Astrocyte (in vitro differentiated cells and primary cell): ENCODE results near the gene ACACA. TPM values are rescaled to one million over a fixed set of nuclear protein-coding genes. Genes with fewer than 3 reads are reported as not detected.

Experiments used
- DNase-seq: peaks from one replicate; pipeline ENCODE4 v3.0.0-alpha.2; 2010; ENCODE audit warnings: low read depth
- FAIRE-seq: peaks from 2 replicates; lab custom pipeline; 2011; peaks lifted over from hg19 to GRCh38; lab: Jason Lieb, UNC
- H2AFZ ChIP-seq: 2 replicates; pipeline ENCODE4 v1.6.0; 2012; ENCODE audit warnings: low read depth, low read length, inconsistent platforms
- H3K27ac ChIP-seq: 2 replicates; pipeline ENCODE4 v1.5.1; 2011; ENCODE audit warnings: low read depth, low read length, inconsistent platforms
- H3K27me3 ChIP-seq: 2 replicates; pipeline ENCODE4 v1.6.0; 2011; ENCODE audit warnings: low read length, inconsistent platforms; ENCODE audit not compliant: insufficient read depth
- H3K36me3 ChIP-seq: 2 replicates; pipeline ENCODE4 v1.5.1; 2011; ENCODE audit warnings: low read length, inconsistent platforms; ENCODE audit not compliant: insufficient read depth
- H3K4me1 ChIP-seq: 2 replicates; pipeline ENCODE4 v1.5.1; 2011; ENCODE audit warnings: low read length, inconsistent platforms; ENCODE audit not compliant: insufficient read depth
- H3K4me2 ChIP-seq: 2 replicates; pipeline ENCODE4 v1.6.0; 2012; ENCODE audit warnings: low read length, inconsistent platforms
- H3K4me3 ChIP-seq: 2 replicates; pipeline ENCODE4 v1.5.1; 2011; ENCODE audit warnings: low read depth, mild to moderate bottlenecking, low read length, inconsistent platforms; ENCODE audit not compliant: insufficient read depth
- H3K79me2 ChIP-seq: 2 replicates; pipeline ENCODE4 v1.6.0; 2012; ENCODE audit warnings: mild to moderate bottlenecking, low read length, inconsistent platforms; ENCODE audit not compliant: insufficient read depth
- H3K9ac ChIP-seq: 2 replicates; pipeline ENCODE4 v1.6.0; 2012; ENCODE audit warnings: mild to moderate bottlenecking, low read length, inconsistent platforms
- H3K9me3 ChIP-seq: 2 replicates; pipeline ENCODE4 v1.5.1; 2012; ENCODE audit warnings: low read depth, mild to moderate bottlenecking, low read length, inconsistent platforms; ENCODE audit not compliant: insufficient read depth
- H4K20me1 ChIP-seq: 2 replicates; pipeline ENCODE4 v1.6.0; 2012; ENCODE audit warnings: low read length, inconsistent platforms; ENCODE audit not compliant: insufficient read depth
- H3K27ac Mint-ChIP-seq: one replicate; pipeline ENCODE4 v1.8.0; 2021; ENCODE audit warnings: mild to moderate bottlenecking, mixed read lengths; ENCODE audit not compliant: unreplicated experiment
- H3K27me3 Mint-ChIP-seq: one replicate; pipeline ENCODE4 v1.8.0; 2021; ENCODE audit warnings: low read depth, mixed read lengths; ENCODE audit not compliant: unreplicated experiment
- H3K36me3 Mint-ChIP-seq: one replicate; pipeline ENCODE4 v1.8.0; 2021; ENCODE audit warnings: low read depth, mixed read lengths; ENCODE audit not compliant: unreplicated experiment
- H3K4me1 Mint-ChIP-seq: one replicate; pipeline ENCODE4 v1.8.0; 2021; ENCODE audit warnings: low read depth, mixed read lengths; ENCODE audit not compliant: unreplicated experiment
- H3K4me3 Mint-ChIP-seq: one replicate; pipeline ENCODE4 v1.8.0; 2021; ENCODE audit warnings: mild to moderate bottlenecking, moderate library complexity, mixed read lengths; ENCODE audit not compliant: unreplicated experiment
- H3K9me3 Mint-ChIP-seq: one replicate; pipeline ENCODE4 v1.8.0; 2021; ENCODE audit warnings: mild to moderate bottlenecking, mixed read lengths; ENCODE audit not compliant: unreplicated experiment
- CTCF ChIP-seq: IDR thresholded peaks from 2 replicates; pipeline ENCODE4 v1.5.1; 2011; ENCODE audit warnings: low read depth, mild to moderate bottlenecking, inconsistent platforms, low read length, moderate library complexity; ENCODE audit not compliant: insufficient read depth
- EZH2 ChIP-seq: IDR thresholded peaks from 2 replicates; pipeline ENCODE4 v1.6.1; 2012; ENCODE audit warnings: mild to moderate bottlenecking, low read length, inconsistent platforms; ENCODE audit not compliant: insufficient read depth
- total RNA-seq: library from RNA; stranded (reverse); gene quantifications from 2 replicates; pipeline ENCODE4 v1.2.1, GENCODE V29; 2021

ACACA gene
- total RNA-seq, 1 donor from 2014 or later = 88.3 TPM

DNA sequence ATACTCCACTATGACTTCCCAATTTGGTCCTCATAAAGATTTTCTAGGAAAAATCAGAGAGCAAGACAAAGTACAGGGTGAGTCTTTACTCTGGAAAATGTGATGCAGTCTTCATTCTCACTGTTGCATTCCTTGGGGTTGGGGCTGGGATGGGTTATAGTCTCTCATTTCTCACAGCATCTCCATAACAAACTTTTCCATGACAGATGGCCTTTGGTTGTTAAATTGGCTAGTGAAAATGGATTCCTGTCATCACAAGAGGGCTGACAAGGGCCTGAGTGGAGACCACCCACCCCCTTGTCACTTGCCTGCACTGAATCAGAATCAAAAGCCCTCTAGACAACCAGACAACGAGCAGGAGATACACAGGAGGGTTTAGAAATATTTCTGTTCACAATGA lies 283.2 kb downstream of the ACACA start:
- no peak overlapping the region for H3K27ac ChIP-seq
- H3K9me3 ChIP-seq = no peaks in the 10 kb centered on the region
- H3K36me3 Mint-ChIP-seq = peaks cover 12% of the 10 kb centered on the region
- H3K9ac ChIP-seq = no peak overlapping the region
- no peak overlapping the region for H2AFZ ChIP-seq
- no peak overlapping the region for H3K4me3 Mint-ChIP-seq
- no peaks in the 10 kb centered on the region for H3K4me1 Mint-ChIP-seq
- H3K9me3 Mint-ChIP-seq = no peaks in the 10 kb centered on the region
- H4K20me1 ChIP-seq = no peaks in the 10 kb centered on the region
- TF ChIP-seq EZH2 = no peak
- no peak for TF ChIP-seq CTCF
- FAIRE-seq = no peak
- no peaks in the 10 kb centered on the region for H3K27me3 Mint-ChIP-seq
- H3K27me3 ChIP-seq = no peaks in the 10 kb centered on the region
- H3K4me2 ChIP-seq = no peak overlapping the region
- H3K79me2 ChIP-seq = no peaks in the 10 kb centered on the region
- H3K36me3 ChIP-seq = peaks cover 19% of the 10 kb centered on the region
- H3K27ac Mint-ChIP-seq = no peak overlapping the region
- H3K4me1 ChIP-seq = no peaks in the 10 kb centered on the region
- no peak for DNase-seq
- no peak overlapping the region for H3K4me3 ChIP-seq

DNA sequence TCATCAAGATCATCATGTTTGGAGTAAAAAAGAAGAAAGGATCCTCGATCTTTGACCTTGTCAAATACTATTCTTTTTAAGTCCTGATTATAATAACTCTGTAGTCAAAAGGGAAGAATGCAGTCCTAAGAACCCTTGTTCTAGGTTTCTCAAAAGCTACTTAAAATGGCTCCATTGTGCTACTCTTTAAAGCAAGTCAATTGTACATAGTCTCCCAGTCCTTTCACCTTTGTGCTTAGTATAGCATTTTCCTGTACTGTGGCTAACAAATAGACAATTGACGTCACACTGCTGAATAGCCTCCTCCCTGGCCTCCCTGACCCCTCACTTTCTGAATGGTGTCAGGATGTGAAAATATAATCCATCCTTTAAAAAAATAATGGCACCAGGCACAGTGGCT lies 285.0 kb downstream of the ACACA start:
- no peak overlapping the region for H3K27ac ChIP-seq

More for the DNA sequence above, 285.0 kb downstream of the ACACA start:
- Mint-ChIP-seq H3K27me3 (no peaks in the 10 kb centered on the region), H3K4me1 (no peaks in the 10 kb centered on the region), H3K27ac (no peak overlapping the region), H3K9me3 (no peaks in the 10 kb centered on the region), H3K36me3 (peaks cover 14% of the 10 kb centered on the region), H3K4me3 (no peak overlapping the region)
- TF ChIP-seq CTCF (no peak), EZH2 (no peak)
- H3K4me3 ChIP-seq = no peak overlapping the region
- no peak overlapping the region for H2AFZ ChIP-seq
- H4K20me1 ChIP-seq = no peaks in the 10 kb centered on the region
- no peak overlapping the region for H3K4me2 ChIP-seq
- H3K9ac ChIP-seq = no peak overlapping the region
- no peak for FAIRE-seq
- H3K27me3 ChIP-seq = no peaks in the 10 kb centered on the region
- H3K36me3 ChIP-seq = peaks cover 20% of the 10 kb centered on the region
- H3K79me2 ChIP-seq = no peaks in the 10 kb centered on the region
- H3K9me3 ChIP-seq = no peaks in the 10 kb centered on the region
- no peak for DNase-seq
- no peaks in the 10 kb centered on the region for H3K4me1 ChIP-seq
